Activated CD4-positive, alpha-beta T cell treated with anti-CD3 and anti-CD28 coated beads, Interleukin-2, amount 10 ng/mL, durations not matched to agents 24 days and 14 days (primary cell): Measurements from ENCODE around the gene BACH2. TPM values are rescaled to one million over a fixed set of nuclear protein-coding genes. Genes with fewer than 3 reads are reported as not detected.

Source experiments
- DNase-seq: peaks from one replicate; pipeline ENCODE4 v3.0.0; 2022
- H3K27ac Mint-ChIP-seq: one replicate; pipeline ENCODE4 v1.8.0; 2022; ENCODE audit warnings: mild to moderate bottlenecking, mixed read lengths
- H3K27me3 Mint-ChIP-seq: one replicate; pipeline ENCODE4 v1.8.0; 2022; ENCODE audit warnings: mixed read lengths
- H3K36me3 Mint-ChIP-seq: one replicate; pipeline ENCODE4 v1.8.0; 2022; ENCODE audit warnings: low read depth, mild to moderate bottlenecking, mixed read lengths
- H3K4me1 Mint-ChIP-seq: one replicate; pipeline ENCODE4 v1.8.0; 2021; ENCODE audit warnings: mixed read lengths
- H3K4me3 Mint-ChIP-seq: one replicate; pipeline ENCODE4 v1.8.0; 2022; ENCODE audit warnings: mild to moderate bottlenecking, moderate library complexity, mixed read lengths
- H3K9me3 Mint-ChIP-seq: one replicate; pipeline ENCODE4 v1.8.0; 2021; ENCODE audit warnings: mixed read lengths
- intact Hi-C: fragments of 100-400 bp; cut with micrococcal nuclease; formaldehyde crosslinking; loops from one replicate; pipeline ENCODE4 v1.15.1; 2023
- total RNA-seq: library from RNA; stranded (reverse); gene quantifications from 2 replicates; pipeline ENCODE4 v1.2.3, GENCODE V29; 2022

The BACH2 gene
- total RNA-seq, 1 donor from 2014 or later: 69.2 TPM

- no peaks in the 10 kb centered on the region for H3K27me3 Mint-ChIP-seq
- intact Hi-C loops: loop anchor here (1.0 kb wide), 3 partner anchors 8 to 17 kb away; no protein-coding TSS in a partner anchor
- H3K4me3 Mint-ChIP-seq: peak overlapping the region; percentile 6
- peak overlapping the region; percentile 89 for H3K27ac Mint-ChIP-seq
- peaks cover 66% of the 10 kb centered on the region for H3K4me1 Mint-ChIP-seq
- peak; percentile 81 for DNase-seq
- H3K9me3 Mint-ChIP-seq: peaks cover 35% of the 10 kb centered on the region
- peaks cover 75% of the 10 kb centered on the region for H3K36me3 Mint-ChIP-seq
Measured at GRCh38 chr6:90256698-90257485, 39.8 kb downstream of the BACH2 start.

DNA sequence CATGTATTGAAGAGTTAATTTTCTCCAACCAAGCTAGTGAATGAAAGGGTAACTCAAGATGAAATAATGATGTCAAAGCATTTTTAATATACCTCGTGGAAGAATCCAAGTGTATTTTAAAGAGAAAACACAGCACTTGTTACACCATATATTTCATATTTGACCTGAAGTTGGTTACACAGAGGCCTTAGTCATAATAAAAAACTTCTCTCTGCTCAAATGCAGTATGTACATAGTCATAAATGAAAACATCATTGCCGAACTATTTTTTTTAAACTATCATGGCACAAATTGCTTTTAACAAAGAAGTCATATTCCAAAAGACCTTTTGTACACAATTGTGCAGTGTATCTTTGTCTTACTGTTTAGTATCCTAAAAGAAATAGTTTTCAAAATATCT lies 43.0 kb downstream of the BACH2 start:
- intact Hi-C loops: no loop called here
- Mint-ChIP-seq H3K27ac (peak overlapping the region; percentile 14), H3K27me3 (no peaks in the 10 kb centered on the region), H3K4me1 (peaks cover 67% of the 10 kb centered on the region), H3K36me3 (peaks cover 58% of the 10 kb centered on the region), H3K9me3 (peaks cover 13% of the 10 kb centered on the region), H3K4me3 (no peak overlapping the region)
- DNase-seq: no peak

- Mint-ChIP-seq H3K4me1 (peaks cover 68% of the 10 kb centered on the region), H3K27me3 (no peaks in the 10 kb centered on the region), H3K9me3 (peaks cover 16% of the 10 kb centered on the region), H3K36me3 (peaks cover 62% of the 10 kb centered on the region), H3K27ac (peak overlapping the region; percentile 95), H3K4me3 (peak overlapping the region; percentile 49)
- peak; percentile 30 for DNase-seq
- intact Hi-C loops: loop anchor here (1.0 kb wide), 1 partner anchor 226 kb away; no protein-coding TSS in a partner anchor
Measured at GRCh38 chr6:90251295-90251992, 45.2 kb downstream of the BACH2 start.

GRCh38 chr6:90250405-90250804 lies 46.2 kb downstream of the BACH2 start:
- peaks cover 11% of the 10 kb centered on the region for H3K9me3 Mint-ChIP-seq
- peak; percentile 51 for DNase-seq
- H3K4me1 Mint-ChIP-seq: peaks cover 62% of the 10 kb centered on the region
- H3K4me3 Mint-ChIP-seq: peak overlapping the region; percentile 71
- intact Hi-C loops: no loop called here
- no peaks in the 10 kb centered on the region for H3K27me3 Mint-ChIP-seq
- H3K36me3 Mint-ChIP-seq: peaks cover 59% of the 10 kb centered on the region
- peak overlapping the region; percentile 97 for H3K27ac Mint-ChIP-seq

DNA sequence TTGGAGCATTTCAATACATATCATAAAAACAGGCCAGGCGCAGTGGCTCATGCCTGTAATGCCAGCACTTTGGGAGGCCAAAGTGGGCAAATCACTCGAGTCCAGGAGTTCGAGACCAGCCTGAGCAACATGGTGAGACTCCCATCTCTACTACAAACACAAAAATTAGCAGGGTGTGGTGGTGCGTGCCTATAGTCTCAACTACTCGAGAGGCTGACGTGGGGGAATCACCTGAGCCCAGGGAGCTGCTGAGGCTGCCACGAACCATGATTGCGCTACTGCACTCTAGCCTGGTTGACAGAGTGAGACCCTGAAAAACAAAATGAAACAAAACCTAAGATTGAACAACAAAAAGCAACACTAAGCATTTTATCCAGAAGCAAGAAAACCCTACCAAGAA lies 47.2 kb downstream of the BACH2 start:
- H3K4me1 Mint-ChIP-seq: peaks cover 53% of the 10 kb centered on the region
- peak; percentile 78 for DNase-seq
- H3K27me3 Mint-ChIP-seq: no peaks in the 10 kb centered on the region
- peak overlapping the region; percentile 71 for H3K4me3 Mint-ChIP-seq
- H3K36me3 Mint-ChIP-seq: peaks cover 53% of the 10 kb centered on the region
- peaks cover 3% of the 10 kb centered on the region for H3K9me3 Mint-ChIP-seq
- intact Hi-C loops: loop anchor here (1.0 to 2.0 kb wide), 10 partner anchors 8 to 170 kb away; partner anchors contain the start of gene BACH2
- peak overlapping the region; percentile 97 for H3K27ac Mint-ChIP-seq

- Mint-ChIP-seq H3K27me3 (no peaks in the 10 kb centered on the region), H3K4me3 (peak overlapping the region; percentile 71), H3K9me3 (peaks cover 3% of the 10 kb centered on the region), H3K36me3 (peaks cover 56% of the 10 kb centered on the region), H3K4me1 (peaks cover 53% of the 10 kb centered on the region), H3K27ac (peak overlapping the region; percentile 97)
- peak; percentile 79 for DNase-seq
- intact Hi-C loops: loop anchor here (1.0 to 2.0 kb wide), 10 partner anchors 8 to 170 kb away; partner anchors contain the start of gene BACH2
Measured at GRCh38 chr6:90249034-90249433, 47.6 kb downstream of the BACH2 start.

DNA sequence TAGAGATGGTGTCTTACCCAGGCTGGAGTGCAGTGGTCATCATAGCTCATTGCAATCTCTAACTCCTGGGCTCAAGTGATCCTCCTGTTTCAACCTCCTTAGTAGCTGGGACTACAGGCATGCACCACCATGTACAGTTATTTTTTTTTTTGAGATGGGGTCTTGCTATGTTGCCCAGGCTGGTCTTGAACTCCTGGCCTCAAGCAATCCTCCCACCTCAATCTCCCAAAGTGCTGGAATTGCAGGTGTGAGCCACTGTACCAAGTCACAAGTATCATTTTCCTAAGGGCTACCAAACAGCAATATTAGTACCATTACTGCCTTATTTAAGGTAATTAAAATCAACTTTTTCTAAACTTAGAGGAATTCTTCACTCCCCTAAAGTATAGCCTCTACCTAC lies 49.4 kb downstream of the BACH2 start:
- H3K4me1 Mint-ChIP-seq: peaks cover 41% of the 10 kb centered on the region
- peaks cover 56% of the 10 kb centered on the region for H3K36me3 Mint-ChIP-seq
- H3K4me3 Mint-ChIP-seq: no peak overlapping the region
- H3K27me3 Mint-ChIP-seq: no peaks in the 10 kb centered on the region
- H3K9me3 Mint-ChIP-seq: peaks cover 3% of the 10 kb centered on the region
- H3K27ac Mint-ChIP-seq: no peak overlapping the region
- DNase-seq: peak; percentile 19
- intact Hi-C loops: no loop called here

- H3K27me3 Mint-ChIP-seq: no peaks in the 10 kb centered on the region
- H3K4me3 Mint-ChIP-seq: no peak overlapping the region
- H3K4me1 Mint-ChIP-seq: peaks cover 43% of the 10 kb centered on the region
- H3K36me3 Mint-ChIP-seq: peaks cover 49% of the 10 kb centered on the region
- intact Hi-C loops: no loop called here
- peak; percentile 53 for DNase-seq
- H3K27ac Mint-ChIP-seq: peak overlapping the region; percentile 48
- H3K9me3 Mint-ChIP-seq: no peaks in the 10 kb centered on the region
Measured at GRCh38 chr6:90241229-90241880, 55.3 kb downstream of the BACH2 start.

- intact Hi-C loops: loop anchor here (1.0 kb wide), 1 partner anchor 11 kb away; no protein-coding TSS in a partner anchor
- peak overlapping the region; percentile 65 for H3K4me3 Mint-ChIP-seq
- H3K27ac Mint-ChIP-seq: peak overlapping the region; percentile 82
- peaks cover 63% of the 10 kb centered on the region for H3K4me1 Mint-ChIP-seq
- no peaks in the 10 kb centered on the region for H3K9me3 Mint-ChIP-seq
- DNase-seq: peak; percentile 57
- H3K36me3 Mint-ChIP-seq: peaks cover 48% of the 10 kb centered on the region
- H3K27me3 Mint-ChIP-seq: no peaks in the 10 kb centered on the region
Measured at GRCh38 chr6:90238496-90239266, 58.0 kb downstream of the BACH2 start.

GRCh38 chr6:90237350-90237990 lies 59.2 kb downstream of the BACH2 start:
- Mint-ChIP-seq H3K36me3 (peaks cover 45% of the 10 kb centered on the region), H3K27ac (peak overlapping the region; percentile 83), H3K4me3 (peak overlapping the region; percentile 35), H3K27me3 (no peaks in the 10 kb centered on the region), H3K4me1 (peaks cover 72% of the 10 kb centered on the region), H3K9me3 (no peaks in the 10 kb centered on the region)
- intact Hi-C loops: no loop called here
- DNase-seq: no peak

- Mint-ChIP-seq H3K27ac (peak overlapping the region; percentile 93), H3K4me3 (peak overlapping the region; percentile 71), H3K9me3 (no peaks in the 10 kb centered on the region), H3K36me3 (peaks cover 45% of the 10 kb centered on the region), H3K27me3 (no peaks in the 10 kb centered on the region), H3K4me1 (peaks cover 85% of the 10 kb centered on the region)
- DNase-seq: peak; percentile 94
- intact Hi-C loops: loop anchor here (1.0 to 5.0 kb wide), 7 partner anchors 15 to 153 kb away; no protein-coding TSS in a partner anchor
Measured at GRCh38 chr6:90233994-90234393, 62.6 kb downstream of the BACH2 start.

- H3K4me1 Mint-ChIP-seq: peaks cover 81% of the 10 kb centered on the region
- H3K36me3 Mint-ChIP-seq: peaks cover 44% of the 10 kb centered on the region
- intact Hi-C loops: loop anchor here (5.0 kb wide), 2 partner anchors 41 to 126 kb away; no protein-coding TSS in a partner anchor
- H3K27ac Mint-ChIP-seq: peak overlapping the region; percentile 93
- no peaks in the 10 kb centered on the region for H3K9me3 Mint-ChIP-seq
- H3K27me3 Mint-ChIP-seq: no peaks in the 10 kb centered on the region
- H3K4me3 Mint-ChIP-seq: peak overlapping the region; percentile 39
- peak; percentile 68 for DNase-seq
Measured at GRCh38 chr6:90233213-90233612, 63.4 kb downstream of the BACH2 start.
